Esophagus (tissue), 2 donors: ENCODE data around the gene NSMCE3. TPM values are rescaled to one million over a fixed set of nuclear protein-coding genes. Genes with fewer than 3 reads are reported as not detected.

Experiments used
- H3K27ac ChIP-seq, 2 donors: one replicate each; pipeline ENCODE4 v1.5.1; 2013; ENCODE audit warnings: low read depth in 2 of 2, mild to moderate bottlenecking in 2 of 2, inconsistent platforms in 1 of 2, low read length in 1 of 2, moderate library complexity in 1 of 2
- H3K27me3 ChIP-seq, 2 donors: one replicate each; pipeline ENCODE4 v1.6.1; 2013; ENCODE audit warnings: low read length in 2 of 2, control low read depth in 1 of 2, mild to moderate bottlenecking in 1 of 2; ENCODE audit not compliant: insufficient read depth in 2 of 2, control insufficient read depth in 1 of 2
- H3K36me3 ChIP-seq, 2 donors: one replicate each; pipeline ENCODE4 v1.6.1; 2013; ENCODE audit warnings: low read length in 1 of 2; ENCODE audit not compliant: control insufficient read depth in 2 of 2, insufficient read depth in 2 of 2
- H3K4me1 ChIP-seq, 2 donors: one replicate each; pipeline ENCODE4 v1.6.1; 2013; ENCODE audit warnings: low read length in 1 of 2; ENCODE audit not compliant: control insufficient read depth in 2 of 2, insufficient read depth in 2 of 2
- H3K4me3 ChIP-seq, 2 donors: one replicate each; pipeline ENCODE4 v1.5.1; 2013; ENCODE audit warnings: low read length in 2 of 2, mild to moderate bottlenecking in 2 of 2, low read depth in 1 of 2, moderate library complexity in 1 of 2
- H3K9me3 ChIP-seq, 2 donors: one replicate each; pipeline ENCODE4 v1.6.1; 2013; ENCODE audit warnings: mild to moderate bottlenecking in 2 of 2, low read depth in 1 of 2, low read length in 1 of 2, moderate library complexity in 1 of 2; ENCODE audit not compliant: control insufficient read depth in 2 of 2, insufficient read depth in 1 of 2
- WGBS, 2 donors: extraction: QIAGEN DNeasy Blood & Tissue Kit; methylation state at CpG; one replicate each; pipeline ENCODE4 v1.1.7; 2013; 5-methylcytosine and 5-hydroxymethylcytosine counted together
- polyA plus RNA-seq, 2 donors: library from polyadenylated mRNA; stranded (reverse); fragments of 200-250 nt; gene quantifications; one replicate each; pipeline ENCODE4 v1.2.3, GENCODE V29; 2013
- donor health status: healthy with polysubstance abuse.
- donor health status: Bipolar disorder and iron deficiency.

Gene NSMCE3
- polyA plus RNA-seq, 2 donors = 3.0 to 3.4 TPM

- H3K27me3 ChIP-seq = no peaks in the 10 kb centered on the region
- WGBS, 2 donors = 3 to 80% methylated on average over 1 of the region's 1 CpG
- no peaks in the 10 kb centered on the region for H3K36me3 ChIP-seq
- H3K9me3 ChIP-seq = no peaks in the 10 kb centered on the region
- no peak overlapping the region for H3K27ac ChIP-seq
- no peaks in the 10 kb centered on the region for H3K4me1 ChIP-seq
- no peak overlapping the region for H3K4me3 ChIP-seq
Measured at GRCh38 chr15:29259233-29259632, 10.4 kb downstream of the NSMCE3 start.

GRCh38 chr15:29252234-29252633 is 17.4 kb downstream of the NSMCE3 start:
- Histone ChIP-seq H3K36me3 (no peaks in the 10 kb centered on the region), H3K27me3 (peaks cover 0 to 2% of the 10 kb centered on the region in 2 donors), H3K4me1 (no peaks in the 10 kb centered on the region), H3K27ac (no peak overlapping the region), H3K4me3 (no peak overlapping the region), H3K9me3 (no peaks in the 10 kb centered on the region)

DNA sequence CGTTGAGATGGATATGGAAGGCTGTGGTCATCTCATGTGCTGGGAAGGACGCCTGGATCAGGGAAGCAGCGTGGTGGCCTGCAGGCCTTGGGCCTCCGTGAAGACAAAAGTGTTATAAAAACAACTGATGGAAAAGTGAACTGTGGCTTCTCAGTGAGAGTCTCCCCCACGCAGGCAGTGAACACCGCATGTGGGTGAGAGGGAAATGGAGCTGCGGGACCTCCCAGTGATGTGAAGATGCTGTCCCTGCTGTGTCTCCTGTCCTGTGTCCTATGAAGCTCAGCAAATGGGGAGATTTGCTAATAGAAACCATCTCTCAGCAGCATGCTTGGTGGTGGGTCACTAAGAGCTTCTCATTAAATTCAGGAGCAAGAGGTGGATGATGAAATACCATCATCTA is 25.1 kb downstream of the NSMCE3 start:
- 73 to 78% methylated on average over 7 of the region's 7 CpGs for WGBS, 2 donors
- Histone ChIP-seq H3K36me3 (no peaks in the 10 kb centered on the region), H3K4me1 (no peaks in the 10 kb centered on the region), H3K4me3 (no peak overlapping the region), H3K27ac (no peak overlapping the region), H3K9me3 (no peaks in the 10 kb centered on the region), H3K27me3 (peaks cover 0 to 2% of the 10 kb centered on the region in 2 donors)

DNA sequence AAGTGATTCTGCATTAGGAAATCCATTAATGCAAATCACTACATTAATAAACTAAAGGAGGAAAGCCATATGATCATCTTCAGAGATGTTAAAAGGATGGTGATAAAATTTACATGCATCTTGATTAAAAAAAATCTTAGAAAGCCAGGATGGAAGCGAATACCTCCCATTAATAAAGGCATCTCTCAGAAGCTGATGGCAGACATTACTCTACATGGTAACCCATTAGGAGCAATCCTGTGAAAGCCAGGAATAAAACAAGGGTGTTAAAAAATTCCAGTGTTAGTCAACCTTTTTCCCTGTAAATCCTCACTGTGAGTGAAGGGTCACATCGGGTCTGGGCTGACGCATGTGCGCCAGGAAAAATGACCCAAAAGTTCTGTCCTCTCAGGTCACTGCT is 25.5 kb downstream of the NSMCE3 start:
- Histone ChIP-seq H3K4me1 (no peaks in the 10 kb centered on the region), H3K27me3 (peaks cover 0 to 2% of the 10 kb centered on the region in 2 donors), H3K27ac (no peak overlapping the region), H3K36me3 (no peaks in the 10 kb centered on the region), H3K4me3 (no peak overlapping the region), H3K9me3 (no peaks in the 10 kb centered on the region)
- 93 to 95% methylated on average over 4 of the region's 4 CpGs for WGBS, 2 donors

DNA sequence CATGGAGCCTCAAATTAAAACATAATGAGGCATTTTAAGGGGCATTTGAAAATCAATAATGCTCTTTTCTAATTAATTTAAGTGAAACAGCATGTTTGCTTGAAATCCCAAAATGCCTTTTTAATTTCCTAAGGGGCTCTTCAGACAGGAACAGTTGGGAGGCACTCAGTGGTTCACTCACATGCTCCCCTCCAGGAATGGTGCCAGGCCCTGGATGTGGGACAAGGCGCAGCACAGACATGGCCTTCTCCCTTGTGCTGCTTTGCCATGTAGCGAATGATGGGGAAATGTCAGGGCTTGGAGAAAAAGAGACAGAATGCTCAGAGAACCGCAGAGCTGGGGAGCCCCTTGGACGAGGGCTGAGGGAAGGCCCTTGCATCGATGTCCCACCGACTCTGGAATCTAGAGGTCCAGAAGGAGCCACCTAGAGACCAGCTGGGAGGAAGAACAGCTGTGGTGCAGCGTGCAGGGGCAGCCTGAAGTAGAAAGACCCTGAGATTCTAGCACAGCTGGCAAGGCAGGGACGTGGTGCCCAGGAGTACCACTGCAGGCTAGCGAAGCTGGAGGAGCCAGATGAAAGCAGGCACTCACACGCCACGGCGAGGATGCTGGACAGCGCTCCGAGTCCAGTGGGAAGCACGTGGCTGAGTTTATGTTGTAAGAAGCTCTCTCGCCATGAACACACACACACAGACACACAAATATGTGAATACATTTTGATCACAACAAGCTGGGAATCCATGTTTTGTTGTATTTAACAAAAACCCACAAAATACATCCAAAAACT is 27.0 kb downstream of the NSMCE3 start:
- H3K4me3 ChIP-seq = no peak overlapping the region
- H3K4me1 ChIP-seq = no peaks in the 10 kb centered on the region
- H3K27me3 ChIP-seq = peaks cover 0 to 2% of the 10 kb centered on the region in 2 donors
- no peak overlapping the region for H3K27ac ChIP-seq
- whole genome bisulfite sequencing, 2 donors = 64 to 73% methylated on average over 16 of the region's 16 CpGs
- H3K36me3 ChIP-seq = no peaks in the 10 kb centered on the region
- H3K9me3 ChIP-seq = no peaks in the 10 kb centered on the region

GRCh38 chr15:29241207-29241606 is 28.4 kb downstream of the NSMCE3 start:
- Histone ChIP-seq H3K4me3 (no peak overlapping the region), H3K27me3 (no peaks in the 10 kb centered on the region), H3K4me1 (no peaks in the 10 kb centered on the region), H3K36me3 (no peaks in the 10 kb centered on the region), H3K27ac (no peak overlapping the region), H3K9me3 (no peaks in the 10 kb centered on the region)
- 88 to 90% methylated on average over 1 of the region's 1 CpG for WGBS, 2 donors

DNA sequence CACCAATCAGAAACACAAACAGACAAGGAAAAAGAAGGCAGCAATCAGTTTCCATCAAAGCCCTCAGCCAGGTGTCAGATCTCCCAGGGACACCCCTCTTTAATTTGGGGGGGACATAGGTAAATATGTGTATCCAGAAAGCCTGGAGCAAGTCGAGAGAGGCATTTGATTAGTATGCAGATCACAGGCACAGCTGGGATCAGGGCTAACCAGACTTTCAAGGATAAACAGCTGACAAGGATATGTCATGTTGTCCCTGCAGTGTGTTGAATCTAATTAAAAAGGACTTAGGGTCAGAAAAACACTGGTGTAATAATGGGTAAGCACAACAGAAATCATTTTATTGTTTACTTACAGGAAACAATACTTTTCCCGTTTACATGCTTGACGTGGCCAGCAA is 30.2 kb downstream of the NSMCE3 start:
- no peak overlapping the region for H3K4me3 ChIP-seq
- H3K4me1 ChIP-seq = no peaks in the 10 kb centered on the region
- no peak overlapping the region for H3K27ac ChIP-seq
- H3K36me3 ChIP-seq = no peaks in the 10 kb centered on the region
- 30 to 36% methylated on average over 3 of the region's 3 CpGs for WGBS, 2 donors
- H3K27me3 ChIP-seq = no peaks in the 10 kb centered on the region
- no peaks in the 10 kb centered on the region for H3K9me3 ChIP-seq

- no peaks in the 10 kb centered on the region for H3K9me3 ChIP-seq
- 95 to 96% methylated on average over 4 of the region's 4 CpGs for WGBS, 2 donors
- no peak overlapping the region for H3K4me3 ChIP-seq
- H3K36me3 ChIP-seq = no peaks in the 10 kb centered on the region
- H3K27ac ChIP-seq = no peak overlapping the region
- H3K4me1 ChIP-seq = no peaks in the 10 kb centered on the region
- H3K27me3 ChIP-seq = no peaks in the 10 kb centered on the region
Measured at GRCh38 chr15:29233566-29233965, 36.1 kb downstream of the NSMCE3 start.

- WGBS, 2 donors = 61 to 66% methylated on average over 9 of the region's 9 CpGs
Measured at GRCh38 chr15:29226436-29227208, 43.0 kb downstream of the NSMCE3 start.

More at GRCh38 chr15:29226436-29227208, 43.0 kb downstream of the NSMCE3 start:
- Histone ChIP-seq H3K27ac (no peak overlapping the region), H3K27me3 (no peaks in the 10 kb centered on the region), H3K4me3 (no peak overlapping the region), H3K9me3 (no peaks in the 10 kb centered on the region), H3K36me3 (no peaks in the 10 kb centered on the region), H3K4me1 (no peaks in the 10 kb centered on the region)
